Gastrocnemius medialis (tissue), 4 donors: ENCODE measurements around the gene COL4A1. TPM values are rescaled to one million over a fixed set of nuclear protein-coding genes. Genes with fewer than 3 reads are reported as not detected.
A peak's percentile ranks its signal among the peaks of the same experiment; 100 is the strongest.

Source experiments
- ATAC-seq, 2 donors: fragments of 150-250 bp; one replicate each; pipeline ENCODE4 v1.9.1; 2016
- DNase-seq, 2 donors: peaks; one replicate each; pipeline ENCODE4 v3.0.0-alpha.2; 2019
- H3K27ac ChIP-seq, 4 donors: fragments of 200-600 bp; sonication (generic); 1 replicate in 1 of 4; 2 replicates in 3 of 4; pipeline ENCODE4 v1.5.1; 2016 to 2018; ENCODE audit warnings: mild to moderate bottlenecking in 2 of 4, moderate library complexity in 1 of 4
- H3K27me3 ChIP-seq, 3 donors: fragments of 200-600 bp; sonication (generic) in 2 of 3; 1 replicate in 1 of 3; 2 replicates in 2 of 3; pipeline versions ENCODE4 v1.5.1 to v1.6.0; 2016 to 2019; ENCODE audit warnings: mild to moderate bottlenecking in 1 of 3, moderate library complexity in 1 of 3
- H3K36me3 ChIP-seq, 2 donors: fragments of 200-600 bp; sonication (generic) in 1 of 2; one replicate each; pipeline ENCODE4 v1.5.1; 2017 to 2018
- H3K4me1 ChIP-seq, 2 donors: fragments of 200-600 bp; sonication (generic) in 1 of 2; one replicate each; pipeline ENCODE4 v1.5.1; 2016 to 2017; ENCODE audit warnings: mild to moderate bottlenecking in 2 of 2
- H3K4me3 ChIP-seq, 4 donors: fragments of 200-600 bp; sonication (generic) in 3 of 4; 1 replicate in 1 of 4; 2 replicates in 3 of 4; pipeline ENCODE4 v1.5.1; 2016 to 2019; ENCODE audit warnings: mild to moderate bottlenecking in 2 of 4
- H3K9me3 ChIP-seq, 3 donors: fragments of 200-600 bp; sonication (generic) in 2 of 3; 1 replicate in 1 of 3; 2 replicates in 2 of 3; pipeline ENCODE4 v1.5.1; 2016 to 2019
- POLR2A ChIP-seq, 2 donors: fragments of 450-650 bp; IDR thresholded peaks; one replicate each; pipeline ENCODE4 v1.6.1; 2017; ENCODE audit warnings: antibody characterized with exemption in 2 of 2, mild to moderate bottlenecking in 2 of 2, moderate library complexity in 2 of 2
- in situ Hi-C, 4 donors: fragments of 200-750 bp; cut with MboI; loops; one replicate each; pipeline versions ENCODE4 v1.15.0 to v1.8.0; 2017; ENCODE audit warnings: low sequenced_read_pairs in 4 of 4
- intact Hi-C: fragments of 100-400 bp; cut with DNase I; formaldehyde crosslinking; loops from one replicate; pipeline ENCODE4 v1.15.1; 2023; ENCODE audit warnings: low total_unique reads
- total RNA-seq, 4 donors: library from RNA; depleted of rRNA; stranded (reverse); fragments of >200 nt; gene quantifications; one replicate each; pipeline versions ENCODE4 v1.1.0 to v1.2.3, GENCODE V29; 2016
- TF ChIP-seq, protein P1 (sequence below), 5 experiments: fragments of 450-650 bp in 3 of 5; fragments of 200-600 bp in 2 of 5; sonication (generic) in 2 of 5; IDR thresholded peaks in 4 of 5; conservative IDR thresholded peaks in 1 of 5; 1 replicate in 4 of 5; 2 replicates in 1 of 5; pipeline ENCODE4 v1.5.1; 2016 to 2019; ENCODE audit warnings: antibody characterized with exemption in 5 of 5, mild to moderate bottlenecking in 3 of 5, moderate library complexity in 3 of 5

The COL4A1 gene
- total RNA-seq, 4 donors from 2014 or later, result 60.5 to 127 (median 120) TPM

DNA sequence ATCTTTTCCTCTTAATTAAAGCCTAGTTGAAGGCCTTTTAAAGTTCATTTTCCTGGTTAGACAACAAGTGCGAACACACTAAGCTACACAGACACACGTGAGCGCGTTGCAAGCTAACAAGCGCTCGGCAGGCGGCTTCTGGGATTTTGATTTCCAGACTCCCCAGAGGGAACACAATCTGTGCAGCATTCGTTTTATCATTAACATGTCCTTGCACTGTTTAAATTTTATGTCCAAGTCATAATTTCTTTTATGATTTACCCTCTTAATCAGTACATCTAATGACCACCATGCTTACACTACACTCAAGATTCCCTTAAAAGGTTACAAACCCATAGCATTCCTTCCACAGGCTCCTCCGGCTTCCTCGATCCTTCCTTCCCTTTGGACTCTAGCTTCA, 16.8 kb downstream of the COL4A1 start:
- Histone ChIP-seq H3K4me3 (no peak overlapping the region), H3K27me3 (no peaks in the 10 kb centered on the region), H3K36me3 (no peaks in the 10 kb centered on the region), H3K27ac (no peak overlapping the region), H3K4me1 (peaks cover 0 to 22% of the 10 kb centered on the region in 2 donors), H3K9me3 (no peaks in the 10 kb centered on the region)
- ATAC-seq (no peak), DNase-seq (no peak)
- TF ChIP-seq POLR2A (IDR thresholded peaks at IDR 0.05), result no peak
- TF ChIP-seq, protein P1, sequence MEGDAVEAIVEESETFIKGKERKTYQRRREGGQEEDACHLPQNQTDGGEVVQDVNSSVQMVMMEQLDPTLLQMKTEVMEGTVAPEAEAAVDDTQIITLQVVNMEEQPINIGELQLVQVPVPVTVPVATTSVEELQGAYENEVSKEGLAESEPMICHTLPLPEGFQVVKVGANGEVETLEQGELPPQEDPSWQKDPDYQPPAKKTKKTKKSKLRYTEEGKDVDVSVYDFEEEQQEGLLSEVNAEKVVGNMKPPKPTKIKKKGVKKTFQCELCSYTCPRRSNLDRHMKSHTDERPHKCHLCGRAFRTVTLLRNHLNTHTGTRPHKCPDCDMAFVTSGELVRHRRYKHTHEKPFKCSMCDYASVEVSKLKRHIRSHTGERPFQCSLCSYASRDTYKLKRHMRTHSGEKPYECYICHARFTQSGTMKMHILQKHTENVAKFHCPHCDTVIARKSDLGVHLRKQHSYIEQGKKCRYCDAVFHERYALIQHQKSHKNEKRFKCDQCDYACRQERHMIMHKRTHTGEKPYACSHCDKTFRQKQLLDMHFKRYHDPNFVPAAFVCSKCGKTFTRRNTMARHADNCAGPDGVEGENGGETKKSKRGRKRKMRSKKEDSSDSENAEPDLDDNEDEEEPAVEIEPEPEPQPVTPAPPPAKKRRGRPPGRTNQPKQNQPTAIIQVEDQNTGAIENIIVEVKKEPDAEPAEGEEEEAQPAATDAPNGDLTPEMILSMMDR (IDR thresholded peaks at IDR 0.05 in 4 of 5, conservative IDR thresholded peaks at IDR 0.05 in 1 of 5), result no peak
- in situ Hi-C loops, result no loop called here
- intact Hi-C loops, result no loop called here

DNA sequence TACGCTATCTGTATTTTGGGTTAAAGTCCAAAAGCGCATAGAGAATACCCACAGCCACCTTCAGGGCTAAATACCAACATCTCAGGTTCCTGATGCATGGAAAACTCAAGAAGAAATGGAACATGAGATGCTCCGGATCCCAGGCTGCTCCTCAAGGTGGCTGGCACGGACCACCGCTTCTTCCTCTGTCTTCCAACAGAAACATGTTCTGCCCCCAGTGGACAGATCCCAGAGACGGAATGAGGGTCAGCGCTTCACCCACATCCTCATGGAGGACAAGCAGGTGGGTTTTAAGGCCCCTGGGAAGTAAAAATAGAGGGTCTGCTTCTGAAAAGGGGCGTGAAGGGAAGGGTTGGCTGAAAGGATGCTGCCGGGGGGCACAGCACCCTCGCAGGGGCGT, 17.3 kb downstream of the COL4A1 start:
- Histone ChIP-seq H3K36me3 (no peaks in the 10 kb centered on the region), H3K27me3 (no peaks in the 10 kb centered on the region), H3K4me1 (peaks cover 3 to 22% of the 10 kb centered on the region in 2 donors), H3K27ac (no peak overlapping the region), H3K4me3 (no peak overlapping the region), H3K9me3 (no peaks in the 10 kb centered on the region)
- in situ Hi-C loops (no loop called here), intact Hi-C loops (no loop called here)
- TF ChIP-seq, protein P1 (IDR thresholded peaks at IDR 0.05 in 4 of 5, conservative IDR thresholded peaks at IDR 0.05 in 1 of 5), result no peak
- no peak for TF ChIP-seq POLR2A (IDR thresholded peaks at IDR 0.05)
- DNase-seq (no peak), ATAC-seq (no peak)

DNA sequence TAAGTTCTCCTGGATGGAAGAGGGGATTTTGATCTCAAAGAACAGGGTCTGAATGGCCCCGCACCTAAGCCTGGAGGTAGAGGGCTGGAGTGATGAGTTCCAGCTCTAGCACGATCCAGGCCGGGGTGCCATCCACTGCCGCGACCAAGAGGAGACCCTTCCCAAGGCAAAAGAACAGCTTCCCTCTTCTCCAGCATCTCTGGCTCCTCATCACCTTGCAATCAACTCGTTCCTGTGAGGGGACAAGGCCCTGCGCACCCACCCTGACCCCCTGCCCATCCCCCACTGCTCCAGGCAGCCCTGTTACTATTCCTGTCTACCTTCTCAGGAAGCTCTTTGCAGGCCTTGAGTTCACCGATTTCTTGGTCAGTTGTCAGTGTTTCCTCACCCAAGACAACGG, 17.8 kb downstream of the COL4A1 start:
- H3K4me1 ChIP-seq, result peaks cover 3 to 19% of the 10 kb centered on the region in 2 donors
- H3K36me3 ChIP-seq, result no peaks in the 10 kb centered on the region
- H3K9me3 ChIP-seq, result no peaks in the 10 kb centered on the region
- TF ChIP-seq, protein P1 (IDR thresholded peaks at IDR 0.05 in 4 of 5, conservative IDR thresholded peaks at IDR 0.05 in 1 of 5), result no peak
- no peak for TF ChIP-seq POLR2A (IDR thresholded peaks at IDR 0.05)
- no peak overlapping the region for H3K4me3 ChIP-seq
- ATAC-seq (no peak), DNase-seq (no peak)
- in situ Hi-C loops (no loop called here), intact Hi-C loops (no loop called here)
- H3K27me3 ChIP-seq, result no peaks in the 10 kb centered on the region
- no peak overlapping the region for H3K27ac ChIP-seq

DNA sequence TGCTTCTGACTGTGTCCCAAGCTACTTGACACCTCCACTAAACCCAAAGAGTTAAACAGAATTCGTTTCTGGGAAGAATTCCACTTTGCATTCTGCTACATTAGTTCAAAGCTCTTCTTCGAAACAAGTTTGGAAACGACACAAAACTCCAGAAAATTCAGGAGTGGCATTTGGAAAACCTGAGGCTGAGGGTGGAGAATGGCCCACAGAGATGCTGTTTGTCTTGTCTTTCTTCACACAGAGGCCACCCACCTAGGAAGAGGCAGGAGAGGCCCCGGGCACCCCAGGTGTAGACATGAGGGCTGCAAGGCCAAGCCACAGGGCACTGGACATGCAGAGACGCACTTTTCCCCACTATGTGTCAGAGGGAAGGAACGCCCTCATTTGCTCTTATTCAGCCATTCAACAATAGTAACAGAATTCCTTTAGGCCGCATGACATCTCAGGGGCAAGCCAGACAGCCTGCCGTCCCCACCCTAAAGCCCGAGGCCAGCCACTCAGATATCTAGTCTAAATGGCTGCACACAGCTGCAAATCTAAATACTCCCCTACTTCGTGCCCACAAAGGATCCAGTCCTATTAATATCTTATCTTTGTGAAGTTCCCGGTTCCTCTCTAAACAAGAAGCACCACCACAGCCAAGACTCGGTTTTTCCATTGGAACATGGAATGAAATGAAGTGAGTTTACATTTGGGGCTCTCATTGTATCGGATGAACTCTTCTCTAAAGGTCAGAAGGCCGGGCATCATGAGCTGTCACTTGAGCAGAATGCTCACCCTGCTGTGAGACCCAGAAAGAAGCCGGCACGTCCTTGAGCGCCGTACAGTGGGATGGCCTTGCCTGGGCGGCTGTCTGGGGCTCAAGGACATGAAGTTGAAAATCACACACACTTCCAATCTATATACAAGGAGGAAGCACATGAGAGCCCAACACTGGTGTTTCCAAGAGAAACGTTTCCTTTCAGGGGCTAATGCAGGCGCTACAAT, 19.8 kb downstream of the COL4A1 start:
- no peak for ATAC-seq
- Histone ChIP-seq H3K27ac (peak overlapping the region; percentile 2 to 31 (median 16)), H3K4me1 (peaks cover 6% of the 10 kb centered on the region in 2 donors), H3K27me3 (no peaks in the 10 kb centered on the region), H3K4me3 (no peak overlapping the region), H3K9me3 (no peaks in the 10 kb centered on the region), H3K36me3 (no peaks in the 10 kb centered on the region)
- in situ Hi-C loops (no loop called here), intact Hi-C loops (no loop called here)
- DNase-seq, result no peak
- no peak for TF ChIP-seq POLR2A (IDR thresholded peaks at IDR 0.05)
- TF ChIP-seq, protein P1 (IDR thresholded peaks at IDR 0.05 in 4 of 5, conservative IDR thresholded peaks at IDR 0.05 in 1 of 5), result no peak
